IMR-90 (cell line): Measurements from ENCODE around the gene PXT1. TPM values are rescaled to one million over a fixed set of nuclear protein-coding genes. Genes with fewer than 3 reads are reported as not detected.

Source experiments
- ATAC-seq: fragments of 200-7000 bp; cut with Tn5 transposase; 2 replicates; pipeline ENCODE4 v1.9.1; 2020; ENCODE audit warnings: low read depth, mild to moderate bottlenecking, moderate library complexity
- BruUV-seq: library from RNA; stranded (reverse); fragments of 400-500 nt; replicated peaks from 2 replicates; lab custom pipeline; 2021; lab: Mats Ljungman, UMichigan
- CTCF ChIA-PET: fragments of 300-600 bp; formaldehyde crosslinking; extraction: SDS; loops from one replicate; lab custom pipeline; 2021; ENCODE audit warnings: antibody characterized with exemption; lab: Yijun Ruan, JAX
- POLR2A ChIA-PET: fragments of 300-600 bp; sonication (Branson Sonifier 250); formaldehyde crosslinking; loops from one replicate; lab custom pipeline; 2022; ENCODE audit warnings: antibody characterized with exemption; ENCODE audit not compliant: unreplicated experiment; lab: Charles Lee
- DNase-seq: peaks from one replicate; pipeline ENCODE4 v3.0.0; 2013
- H2AFZ ChIP-seq: replicated peaks from 2 replicates; pipeline ENCODE3; 2013; ENCODE audit warnings: low read length, mild to moderate bottlenecking; ENCODE audit not compliant: poor library complexity
- H2AK5ac ChIP-seq: 2 replicates; pipeline ENCODE4 v1.6.1; 2013; ENCODE audit warnings: low read depth, low read length, inconsistent platforms
- H2AK9ac ChIP-seq: replicated peaks from 2 replicates; pipeline ENCODE3; 2013; ENCODE audit warnings: mild to moderate bottlenecking, low read depth, low read length, moderate library complexity; ENCODE audit not compliant: poor library complexity
- H2BK120ac ChIP-seq: 2 replicates; pipeline ENCODE4 v1.6.1; 2013; ENCODE audit warnings: low read depth, low read length, inconsistent platforms
- H2BK15ac ChIP-seq: 3 replicates; pipeline ENCODE4 v1.6.1; 2013; ENCODE audit warnings: low read depth, low read length, inconsistent platforms
- H2BK20ac ChIP-seq: 2 replicates; pipeline ENCODE4 v1.6.1; 2013; ENCODE audit warnings: low read depth, mild to moderate bottlenecking, inconsistent platforms, low read length, moderate library complexity
- H2BK5ac ChIP-seq: 2 replicates; pipeline ENCODE4 v1.6.1; 2013; ENCODE audit warnings: mild to moderate bottlenecking, low read depth, low read length, inconsistent platforms; ENCODE audit not compliant: poor library complexity, severe bottlenecking
- H3K14ac ChIP-seq: replicated peaks from 2 replicates; pipeline ENCODE4 v1.6.1; 2013; ENCODE audit warnings: low read depth, low read length, inconsistent platforms
- H3K18ac ChIP-seq: 2 replicates; pipeline ENCODE4 v1.6.1; 2013; ENCODE audit warnings: low read depth, low read length, control low read depth
- H3K23ac ChIP-seq: 2 replicates; pipeline ENCODE4 v1.6.1; 2013; ENCODE audit warnings: low read depth, low read length, inconsistent platforms
- H3K27ac ChIP-seq: 2 replicates; pipeline ENCODE4 v1.5.1; 2013; ENCODE audit warnings: mild to moderate bottlenecking, control low read depth, low read length; ENCODE audit not compliant: insufficient read depth
- H3K27me3 ChIP-seq: 2 replicates; pipeline ENCODE4 v1.6.1; 2013; ENCODE audit warnings: low read length; ENCODE audit not compliant: control insufficient read depth, insufficient read depth
- H3K36me3 ChIP-seq: 2 replicates; pipeline ENCODE4 v1.6.1; 2013; ENCODE audit warnings: low read length, mixed read lengths; ENCODE audit not compliant: control insufficient read depth, insufficient read depth
- H3K4ac ChIP-seq: 2 replicates; pipeline ENCODE4 v1.6.1; 2013; ENCODE audit warnings: low read depth, low read length, inconsistent platforms
- H3K4me1 ChIP-seq: 2 replicates; pipeline ENCODE4 v1.6.1; 2013; ENCODE audit warnings: low read length, mixed read lengths; ENCODE audit not compliant: control insufficient read depth, insufficient read depth
- H3K4me2 ChIP-seq: 2 replicates; pipeline ENCODE4 v1.6.1; 2013; ENCODE audit warnings: low read depth, mild to moderate bottlenecking, control low read depth, low read length, moderate library complexity
- H3K4me3 ChIP-seq: 2 replicates; pipeline ENCODE4 v1.5.1; 2013; ENCODE audit warnings: low read depth, mild to moderate bottlenecking, control low read depth, low read length, moderate library complexity; ENCODE audit not compliant: insufficient read depth
- H3K56ac ChIP-seq: 2 replicates; pipeline ENCODE4 v1.6.1; 2013; ENCODE audit warnings: low read length, inconsistent platforms; ENCODE audit not compliant: insufficient read depth; ENCODE audit errors: extremely low read depth
- H3K79me1 ChIP-seq, 2 experiments: 2 replicates each; pipeline ENCODE4 v1.6.1; 2013; ENCODE audit warnings: low read length in 2 of 2, inconsistent platforms in 1 of 2, low read depth in 1 of 2
- H3K9ac ChIP-seq: 2 replicates; pipeline ENCODE4 v1.6.1; 2013; ENCODE audit warnings: low read depth, low read length, control low read depth
- H3K9me1 ChIP-seq: 2 replicates; pipeline ENCODE4 v1.6.1; 2013; ENCODE audit warnings: low read length, inconsistent platforms; ENCODE audit not compliant: insufficient read depth
- H3K9me3 ChIP-seq: 2 replicates; pipeline ENCODE4 v1.6.1; 2013; ENCODE audit warnings: low read length; ENCODE audit not compliant: control insufficient read depth, insufficient read depth
- H4K20me1 ChIP-seq: 2 replicates; pipeline ENCODE4 v1.6.1; 2013; ENCODE audit warnings: low read length, inconsistent platforms; ENCODE audit not compliant: insufficient read depth
- H4K5ac ChIP-seq: 2 replicates; pipeline ENCODE4 v1.6.1; 2013; ENCODE audit warnings: mild to moderate bottlenecking, low read depth, low read length, control low read depth
- H4K8ac ChIP-seq, 2 experiments: 2 replicates each; pipeline ENCODE4 v1.6.1; 2013; ENCODE audit warnings: low read depth in 2 of 2, low read length in 2 of 2, control low read depth in 1 of 2, inconsistent platforms in 1 of 2
- H4K91ac ChIP-seq: 2 replicates; pipeline ENCODE4 v1.6.1; 2013; ENCODE audit warnings: low read depth, low read length, inconsistent platforms; ENCODE audit not compliant: insufficient read depth
- BHLHE40 ChIP-seq: fragments of 150-350 bp; IDR thresholded peaks from 2 replicates; pipeline ENCODE4 v1.6.1; 2016; ENCODE audit warnings: mild to moderate bottlenecking, low read depth, low read length
- CEBPB ChIP-seq: IDR thresholded peaks from 2 replicates; pipeline ENCODE4 v1.6.1; 2012; ENCODE audit warnings: low read depth, low read length, improper control_type of control experiment
- CHD1 ChIP-seq: IDR thresholded peaks from 2 replicates; pipeline ENCODE4 v1.6.1; 2012; ENCODE audit warnings: low read depth, low read length, improper control_type of control experiment
- CTCF ChIP-seq: conservative IDR thresholded peaks from 2 replicates; pipeline ENCODE4 v1.5.1; 2012; ENCODE audit warnings: mild to moderate bottlenecking, low read depth, low read length, improper control_type of control experiment
- ELK1 ChIP-seq: fragments of 150-350 bp; IDR thresholded peaks from 2 replicates; pipeline ENCODE4 v1.6.1; 2016; ENCODE audit warnings: low read depth, mild to moderate bottlenecking, low read length, moderate library complexity, borderline replicate concordance
- FOS ChIP-seq: fragments of 150-350 bp; IDR thresholded peaks from 2 replicates; pipeline ENCODE4 v1.6.1; 2016; ENCODE audit warnings: low read depth, low read length
- MAFK ChIP-seq: IDR thresholded peaks from 2 replicates; pipeline ENCODE4 v1.6.1; 2012; ENCODE audit warnings: low read depth, low read length, improper control_type of control experiment
- MAZ ChIP-seq: IDR thresholded peaks from 2 replicates; pipeline ENCODE4 v1.6.1; 2012; ENCODE audit warnings: low read depth, mild to moderate bottlenecking, low read length, improper control_type of control experiment, moderate library complexity, borderline replicate concordance
- MXI1 ChIP-seq: IDR thresholded peaks from 2 replicates; pipeline ENCODE4 v1.6.1; 2012; ENCODE audit warnings: low read depth, mild to moderate bottlenecking, low read length, moderate library complexity, borderline replicate concordance
- NFE2L2 ChIP-seq: fragments of 150-350 bp; IDR thresholded peaks from 2 replicates; pipeline ENCODE4 v1.6.1; 2016; ENCODE audit warnings: low read depth, mild to moderate bottlenecking, low read length
- POLR2A ChIP-seq: IDR thresholded peaks from 2 replicates; pipeline ENCODE4 v1.6.1; 2012; ENCODE audit warnings: mild to moderate bottlenecking, low read depth, low read length
- RAD21 ChIP-seq: IDR thresholded peaks from 2 replicates; pipeline ENCODE4 v1.6.1; 2012; ENCODE audit warnings: low read length, improper control_type of control experiment
- RCOR1 ChIP-seq: IDR thresholded peaks from 2 replicates; pipeline ENCODE4 v1.6.1; 2012; ENCODE audit warnings: mild to moderate bottlenecking, low read length, improper control_type of control experiment; ENCODE audit not compliant: insufficient replicate concordance
- RFX5 ChIP-seq: IDR thresholded peaks from 2 replicates; pipeline ENCODE4 v1.8.0; 2012; ENCODE audit warnings: low read depth, mild to moderate bottlenecking, low read length, moderate library complexity
- SMC3 ChIP-seq: fragments of 150-350 bp; IDR thresholded peaks from 2 replicates; pipeline ENCODE4 v1.6.1; 2016; ENCODE audit warnings: low read depth, mild to moderate bottlenecking, antibody characterized with exemption, low read length, moderate library complexity
- USF2 ChIP-seq: fragments of 150-350 bp; IDR thresholded peaks from 2 replicates; pipeline ENCODE4 v1.6.1; 2017; ENCODE audit warnings: mild to moderate bottlenecking, antibody characterized with exemption, low read length, low read depth
- WGBS, 2 experiments: methylation state at CpG; one replicate each; pipeline versions ENCODE4 v1.1.5 to v1.1.7; 2013; ENCODE audit warnings: missing lambda C conversion rate in 2 of 2; ENCODE audit not compliant: insufficient read length in 1 of 2; ENCODE audit errors: extremely low coverage in 2 of 2; 5-methylcytosine and 5-hydroxymethylcytosine counted together
- dilution Hi-C: fragments of 300-500 bp; cut with HindIII; formaldehyde crosslinking; loops from one replicate; pipeline ENCODE4 v1.14.3; 2018; ENCODE audit warnings: low sequenced_read_pairs; ENCODE audit not compliant: unreplicated experiment
- in situ Hi-C: fragments of 300-500 bp; cut with MboI; formaldehyde crosslinking; loops from 3 replicates; pipeline ENCODE4 v1.14.3; 2019; ENCODE audit warnings: low sequenced_read_pairs, inconsistent platforms, mixed read lengths
- intact Hi-C: fragments of 100-400 bp; cut with micrococcal nuclease; formaldehyde crosslinking; loops from 2 replicates; pipeline ENCODE4 v1.10.0; 2022
- polyA plus RNA-seq, 3 experiments: library from polyadenylated mRNA; depleted of rRNA; stranded (reverse); fragments of >200 nt; gene quantifications; 2 replicates each; pipeline ENCODE4 v1.2.3, GENCODE V29; 2012; ENCODE audit warnings: low replicate concordance in 1 of 3
- total RNA-seq: library from RNA; depleted of rRNA; stranded (reverse); fragments of >200 nt; gene quantifications from 2 replicates; pipeline ENCODE4 v1.2.3, GENCODE V29; 2012

The PXT1 gene
- total and polyA plus RNA-seq, 2 of the 4 experiments (the other 2 are of a cell fraction) = not detected

GRCh38 chr6:36469946-36470345, 27.3 kb upstream of the PXT1 start:
- no peak for DNase-seq
- Histone ChIP-seq H3K79me1 (peaks cover 21 to 56% of the 10 kb centered on the region in 2 experiments), H2AK9ac (no peak overlapping the region), H3K9ac (no peak overlapping the region), H2AK5ac (no peak overlapping the region), H3K36me3 (peaks cover 11% of the 10 kb centered on the region), H3K27me3 (no peaks in the 10 kb centered on the region), H4K20me1 (peaks cover 27% of the 10 kb centered on the region), H2BK15ac (no peak overlapping the region), H3K4me2 (no peak overlapping the region), H3K23ac (no peak overlapping the region), H3K14ac (no peak overlapping the region), H4K91ac (no peak overlapping the region), H3K9me1 (peaks cover 3% of the 10 kb centered on the region), H3K4me1 (peaks cover 3% of the 10 kb centered on the region), H4K5ac (no peak overlapping the region), H3K4ac (no peak overlapping the region), H3K18ac (no peak overlapping the region), H2AFZ (no peak overlapping the region), H3K9me3 (no peaks in the 10 kb centered on the region), H2BK20ac (no peak overlapping the region), H4K8ac (no peak overlapping the region), H2BK120ac (no peak overlapping the region), H3K56ac (no peak overlapping the region), H3K4me3 (no peak overlapping the region), H3K27ac (no peak overlapping the region), H2BK5ac (no peak overlapping the region)
- ChIA-PET CTCF (no interaction called here), POLR2A (no interaction called here)
- WGBS, 2 experiments = 100% methylated on average over 1 of the region's 3 CpGs; no CpG with 5 or more reads in 1 of the 2 experiments
- BruUV-seq = no TSS peak
- dilution Hi-C loops (no loop called here), intact Hi-C loops (no loop called here), in situ Hi-C loops (no loop called here)
- no peak for TF ChIP-seq FOS
- TF ChIP-seq RCOR1 = no peak
- no peak for TF ChIP-seq CTCF
- TF ChIP-seq ELK1 = no peak
- TF ChIP-seq SMC3 = no peak
- no peak for TF ChIP-seq NFE2L2
- TF ChIP-seq MXI1 = no peak
- TF ChIP-seq MAFK = no peak
- TF ChIP-seq POLR2A = no peak
- TF ChIP-seq USF2 = no peak
- no peak for TF ChIP-seq CHD1
- no peak for TF ChIP-seq RFX5
- TF ChIP-seq CEBPB = no peak
- TF ChIP-seq MAZ = no peak
- no peak for TF ChIP-seq BHLHE40
- no peak for TF ChIP-seq RAD21
- ATAC-seq = no peak
